ENCODE results near the gene MYB. TPM values are rescaled to one million over a fixed set of nuclear protein-coding genes. Genes with fewer than 3 reads are reported as not detected.
"Not testable (repeated sequence)": the region's sequence is repeated elsewhere in the genome, so short reads cannot be mapped to it uniquely, and the experiment has no call there.

MYB gene
- total RNA-seq, 1 experiment from 2014 or later = 0.40 TPM

GRCh38 chr6:135246412-135247012 lies 65.4 kb downstream of the MYB start:
- not testable (repeated sequence) for DNase-seq (ENCODE audit: low read depth)

GRCh38 chr6:135250234-135250633 lies 69.1 kb downstream of the MYB start:
- DNase-seq (ENCODE audit: low read depth) = no peak

GRCh38 chr6:135250751-135251497 lies 69.8 kb downstream of the MYB start:
- no peak for DNase-seq (ENCODE audit: low read depth)

- peak; percentile 27 for DNase-seq (ENCODE audit: low read depth)
These were observed 70.7 kb downstream of the MYB start for GRCh38 chr6:135251498-135252441.

GRCh38 chr6:135254471-135254870 lies 73.4 kb downstream of the MYB start:
- DNase-seq (ENCODE audit: low read depth) = no peak

- no peak for DNase-seq (ENCODE audit: low read depth)
These were observed 75.8 kb downstream of the MYB start for GRCh38 chr6:135256866-135257265.

GRCh38 chr6:135257631-135258405 lies 76.7 kb downstream of the MYB start:
- DNase-seq (ENCODE audit: low read depth) = no peak

GRCh38 chr6:135258970-135259369 lies 77.9 kb downstream of the MYB start:
- no peak for DNase-seq (ENCODE audit: low read depth)

GRCh38 chr6:135260612-135261011 lies 79.5 kb downstream of the MYB start:
- DNase-seq (ENCODE audit: low read depth) = no peak

GRCh38 chr6:135261872-135262725 lies 81.0 kb downstream of the MYB start:
- no peak for DNase-seq (ENCODE audit: low read depth)

- DNase-seq (ENCODE audit: low read depth) = no peak
These were observed 84.2 kb downstream of the MYB start for GRCh38 chr6:135265278-135265677.

GRCh38 chr6:135266675-135267074 lies 85.6 kb downstream of the MYB start:
- no peak for DNase-seq (ENCODE audit: low read depth)

GRCh38 chr6:135267085-135267484 lies 86.0 kb downstream of the MYB start:
- DNase-seq (ENCODE audit: low read depth) = no peak

GRCh38 chr6:135268263-135268662 lies 87.2 kb downstream of the MYB start:
- DNase-seq (ENCODE audit: low read depth) = no peak

- no peak for DNase-seq (ENCODE audit: low read depth)
These were observed 87.6 kb downstream of the MYB start for GRCh38 chr6:135268740-135269139.

Small RNA genes within 50 kb of the gene (small RNA-seq; reads per million reads assigned to genes)
- gene MIR548A2 = not detected

Other genes starting within 250 kb of the MYB start
- gene ALDH8A1, start 231.2 kb upstream of the MYB start, total RNA-seq (2014; rRNA removed; shearing (Covaris generic)) = 0.03 and 0.13 TPM in 2 replicates
- 80.6 and 102 TPM in 2 replicates for gene HBS1L, start 126.5 kb upstream of the MYB start, total RNA-seq (2014; rRNA removed; shearing (Covaris generic))